LNCAP (cell line): ENCODE results near the gene PRSS2.

Source experiments
- CTCF ChIP-seq: fragments of 450-650 bp; IDR thresholded peaks from 2 replicates; pipeline ENCODE4 v1.5.1; 2017; ENCODE audit warnings: mild to moderate bottlenecking

PRSS2 gene

DNA sequence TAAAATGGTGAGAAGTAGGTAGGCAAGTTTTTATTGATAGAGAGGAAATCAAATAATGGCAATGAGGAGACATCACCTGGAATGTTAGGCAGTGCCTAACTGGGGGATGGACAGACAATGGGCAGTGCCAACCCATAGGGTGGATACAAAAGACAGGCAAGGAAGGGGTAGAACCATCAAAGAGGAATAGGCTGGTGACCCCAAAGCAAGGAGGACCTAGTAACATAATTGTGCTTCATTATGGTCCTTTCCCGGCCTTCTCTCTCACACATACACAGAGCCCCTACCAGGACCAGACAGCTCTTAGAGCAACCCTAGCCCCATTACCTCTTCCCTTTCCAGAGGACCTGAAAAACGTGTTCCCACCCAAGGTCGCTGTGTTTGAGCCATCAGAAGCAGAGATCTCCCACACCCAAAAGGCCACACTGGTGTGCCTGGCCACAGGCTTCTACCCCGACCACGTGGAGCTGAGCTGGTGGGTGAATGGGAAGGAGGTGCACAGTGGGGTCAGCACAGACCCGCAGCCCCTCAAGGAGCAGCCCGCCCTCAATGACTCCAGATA, 30.0 kb downstream of the PRSS2 start:
- no peak for TF ChIP-seq CTCF

DNA sequence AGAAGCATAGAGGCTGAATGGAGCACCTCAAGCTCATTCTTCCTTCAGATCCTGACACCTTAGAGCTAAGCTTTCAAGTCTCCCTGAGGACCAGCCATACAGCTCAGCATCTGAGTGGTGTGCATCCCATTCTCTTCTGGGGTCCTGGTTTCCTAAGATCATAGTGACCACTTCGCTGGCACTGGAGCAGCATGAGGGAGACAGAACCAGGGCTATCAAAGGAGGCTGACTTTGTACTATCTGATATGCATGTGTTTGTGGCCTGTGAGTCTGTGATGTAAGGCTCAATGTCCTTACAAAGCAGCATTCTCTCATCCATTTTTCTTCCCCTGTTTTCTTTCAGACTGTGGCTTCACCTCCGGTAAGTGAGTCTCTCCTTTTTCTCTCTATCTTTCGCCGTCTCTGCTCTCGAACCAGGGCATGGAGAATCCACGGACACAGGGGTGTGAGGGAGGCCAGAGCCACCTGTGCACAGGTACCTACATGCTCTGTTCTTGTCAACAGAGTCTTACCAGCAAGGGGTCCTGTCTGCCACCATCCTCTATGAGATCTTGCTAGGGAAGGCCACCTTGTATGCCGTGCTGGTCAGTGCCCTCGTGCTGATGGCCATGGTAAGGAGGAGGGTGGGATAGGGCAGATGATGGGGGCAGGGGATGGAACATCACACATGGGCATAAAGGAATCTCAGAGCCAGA, 31.0 kb downstream of the PRSS2 start:
- no peak for TF ChIP-seq CTCF

- TF ChIP-seq CTCF, result no peak
These were observed 31.5 kb downstream of the PRSS2 start for GRCh38 chr7:142802301-142802700.

DNA sequence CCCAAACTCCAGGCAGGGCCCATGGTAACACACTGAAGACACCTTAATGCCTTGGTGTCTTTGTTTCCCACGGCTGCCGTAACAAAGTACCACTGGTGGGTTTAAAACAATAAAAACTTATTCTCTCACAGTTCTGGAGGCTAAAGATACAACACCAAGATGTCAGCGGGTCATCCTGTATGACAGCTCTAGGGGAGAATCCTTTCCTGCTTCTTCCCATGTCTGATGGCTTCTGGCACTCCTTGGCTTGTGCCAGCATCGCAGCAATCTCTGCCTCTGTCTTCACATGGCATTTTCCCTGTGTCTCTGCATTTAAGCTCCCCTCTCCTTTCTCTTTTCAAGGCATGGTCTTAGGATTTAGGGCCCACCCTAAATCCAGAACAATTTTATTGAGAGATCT, 33.1 kb downstream of the PRSS2 start:
- no peak for TF ChIP-seq CTCF

DNA sequence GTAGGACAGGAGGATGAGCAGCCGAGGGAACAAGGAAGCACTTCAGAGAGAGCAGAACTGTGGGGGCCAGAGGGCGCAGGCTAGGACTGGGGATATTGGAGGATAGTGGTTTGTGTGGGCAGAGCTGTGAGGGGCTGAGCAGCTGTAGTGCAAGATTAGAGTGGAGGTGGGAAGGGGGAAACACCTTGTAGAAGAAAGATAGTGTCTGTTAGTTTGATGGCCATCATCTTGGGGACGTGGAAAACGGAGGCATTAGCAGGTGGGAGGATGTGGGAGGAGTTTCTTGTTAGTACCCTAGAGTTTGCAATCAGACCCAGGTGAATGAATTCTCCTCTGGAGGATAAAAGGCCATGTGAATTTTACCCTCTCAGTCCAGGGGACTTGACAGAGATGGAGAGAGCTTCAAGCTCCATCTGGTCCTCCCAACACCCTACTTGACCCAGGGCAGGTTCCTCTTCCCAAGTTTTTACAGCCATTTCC, 34.0 kb downstream of the PRSS2 start:
- no peak for TF ChIP-seq CTCF

- no peak for TF ChIP-seq CTCF
These were observed 34.7 kb downstream of the PRSS2 start for GRCh38 chr7:142805350-142806021.

GRCh38 chr7:142806022-142806356, 35.2 kb downstream of the PRSS2 start:
- no peak for TF ChIP-seq CTCF
